Measurements from ENCODE around the gene BLCAP.
"Not testable (repeated sequence)": the region's sequence is repeated elsewhere in the genome, so short reads cannot be mapped to it uniquely, and the experiment has no call there.

The BLCAP gene

DNA sequence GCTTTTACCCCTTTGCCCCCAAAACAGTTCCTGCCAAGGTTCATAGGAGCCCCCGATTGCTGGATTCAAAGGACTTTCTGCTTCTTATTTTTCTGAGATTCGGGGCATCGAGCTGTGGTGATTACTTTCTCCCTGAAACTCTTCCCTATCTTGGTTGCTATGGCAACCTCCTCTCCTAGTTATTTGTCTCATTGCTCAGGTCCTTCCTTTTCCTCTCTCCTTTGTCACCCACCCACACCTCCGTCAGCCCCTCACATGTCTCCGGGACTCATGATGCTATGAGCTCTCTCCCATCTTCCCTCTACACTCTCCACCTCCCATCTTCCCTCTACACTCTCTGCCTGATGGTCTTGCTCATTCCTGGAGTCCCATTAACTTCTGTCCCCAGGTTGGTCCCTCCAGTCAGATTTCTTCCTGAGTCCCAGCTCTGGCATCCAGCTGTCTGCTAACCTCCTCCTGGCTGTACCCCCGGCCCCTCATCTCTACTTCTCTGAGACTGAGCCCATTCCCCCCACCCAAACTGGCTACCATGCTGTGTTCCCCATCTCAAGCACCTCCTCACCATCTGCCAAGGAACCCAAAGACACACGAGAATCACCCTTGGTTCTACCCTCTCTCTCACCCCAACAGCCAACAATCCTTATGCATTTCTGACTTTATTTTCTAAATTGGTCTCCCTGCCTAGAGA is 36.9 kb downstream of the BLCAP start:
- no peak for DNase-seq (ENCODE audit: low read depth in 1 of 2, low spot score in 1 of 2)

DNA sequence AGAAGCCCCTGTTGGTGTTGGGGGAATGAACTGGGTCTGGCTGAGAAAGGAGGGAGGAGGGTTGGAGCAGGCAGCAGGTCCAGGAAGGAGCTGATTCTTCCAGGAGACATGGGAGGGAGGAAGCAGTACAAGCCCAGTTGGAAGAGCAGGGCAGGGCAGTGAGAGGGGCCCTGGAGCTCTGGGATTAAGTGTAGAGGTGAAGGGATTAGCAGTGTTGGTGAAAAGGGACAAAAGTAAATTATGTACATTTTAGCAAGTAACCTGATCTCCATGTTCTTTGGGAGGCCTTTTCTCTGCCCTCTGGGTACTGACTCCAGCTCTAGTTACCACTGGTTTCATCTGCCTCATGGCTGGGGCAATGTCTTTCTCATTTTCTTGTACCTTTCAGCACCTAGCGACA is 41.5 kb downstream of the BLCAP start:
- not testable (repeated sequence) for DNase-seq (ENCODE audit: low read depth in 1 of 2, low spot score in 1 of 2)

DNA sequence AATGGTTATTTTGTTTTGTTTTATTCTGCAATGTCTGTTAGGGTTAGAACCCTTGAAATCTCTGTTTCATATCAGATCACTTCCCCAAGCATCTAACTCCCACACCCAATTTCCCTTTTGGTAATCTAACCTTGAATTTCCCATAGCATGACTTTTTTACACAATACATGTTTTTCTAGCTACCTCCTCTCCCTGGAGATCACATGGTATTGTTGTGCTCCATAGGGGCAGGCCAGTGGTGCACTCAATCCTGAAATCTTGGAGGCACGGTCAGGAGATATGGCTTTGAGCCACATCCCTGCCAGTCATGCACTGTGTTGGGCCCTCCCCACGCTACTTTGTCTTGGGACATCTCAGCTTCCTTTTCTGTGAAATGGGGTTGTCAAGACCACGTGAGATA is 43.3 kb downstream of the BLCAP start:
- DNase-seq (ENCODE audit: low read depth in 1 of 2, low spot score in 1 of 2) = no peak

DNA sequence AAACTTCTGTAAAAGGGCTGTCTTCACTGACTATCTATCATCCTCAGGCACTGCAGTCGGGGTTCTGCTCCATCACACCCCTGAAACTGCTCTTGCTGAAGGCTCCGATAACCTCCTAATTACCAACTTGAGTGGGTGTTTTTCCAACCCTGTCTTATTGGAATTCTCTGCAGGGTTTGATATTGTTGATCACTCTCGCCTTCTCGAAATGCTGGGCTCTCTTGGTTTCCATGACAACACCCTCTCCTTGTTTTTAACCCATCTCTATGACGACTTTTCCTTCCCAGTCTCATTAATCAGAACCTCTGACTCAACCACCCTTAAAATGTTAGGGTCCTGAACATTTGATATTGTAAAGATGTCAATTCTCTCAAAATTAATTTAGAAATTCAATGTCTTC is 46.1 kb downstream of the BLCAP start:
- DNase-seq (ENCODE audit: low read depth in 1 of 2, low spot score in 1 of 2) = no peak

DNA sequence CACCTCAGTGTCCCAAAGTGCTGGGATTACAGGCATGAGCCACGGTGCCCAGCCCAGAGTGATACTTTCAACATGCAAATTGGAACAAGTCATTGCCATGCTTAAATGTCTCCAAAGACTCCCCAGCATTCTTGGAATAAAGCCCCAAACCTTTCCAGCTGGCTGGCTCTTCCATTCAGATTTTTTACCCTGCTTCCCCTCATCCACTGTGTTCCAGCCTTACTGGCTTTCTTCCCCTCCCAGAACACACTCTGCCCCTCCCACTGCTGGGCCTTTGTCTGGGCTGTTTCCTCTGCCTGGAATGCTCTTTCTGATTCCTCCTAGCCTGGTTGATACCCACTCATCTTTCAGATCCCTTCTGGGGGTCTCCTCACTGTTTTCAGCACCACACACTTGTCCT is 46.8 kb downstream of the BLCAP start:
- DNase-seq (ENCODE audit: low read depth in 1 of 2, low spot score in 1 of 2) = no peak

DNA sequence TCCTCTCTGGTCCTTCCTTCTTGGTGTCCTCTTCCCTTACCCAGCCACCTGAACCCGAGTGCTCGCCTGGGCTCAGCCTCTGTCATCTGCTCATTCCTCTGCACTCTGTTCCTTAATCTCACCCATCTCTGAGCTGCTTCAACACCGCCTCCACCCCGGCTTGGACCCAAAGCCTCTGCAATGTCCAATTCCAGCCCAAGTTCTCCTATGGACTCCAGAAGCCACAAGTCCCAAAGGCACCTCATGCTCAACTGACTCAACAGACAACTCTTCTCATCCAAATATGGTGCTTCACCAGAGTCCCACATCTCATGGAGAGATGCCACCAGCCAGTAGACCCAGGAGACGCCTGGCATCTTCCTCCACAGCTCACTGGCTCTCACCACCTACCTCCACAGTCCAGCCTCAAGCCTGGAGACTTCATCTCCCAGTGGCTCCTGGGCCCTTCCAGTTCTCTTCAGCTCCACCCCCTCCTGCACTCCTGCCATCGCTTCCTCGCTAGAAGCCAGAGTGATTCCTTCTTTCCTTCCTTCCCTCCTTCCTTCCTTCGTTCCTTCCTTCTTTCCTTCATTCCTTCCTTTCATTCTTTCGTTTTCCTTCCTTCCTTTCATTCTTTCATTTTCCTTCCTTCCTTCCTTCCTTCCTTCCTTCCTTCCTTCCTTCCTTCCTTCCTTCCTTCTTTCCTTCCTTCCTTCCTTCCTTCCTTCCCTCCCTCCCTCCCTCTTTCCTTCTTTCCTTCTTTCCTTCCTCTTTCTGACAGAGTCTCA is 47.6 kb downstream of the BLCAP start:
- no peak for DNase-seq (ENCODE audit: low read depth in 1 of 2, low spot score in 1 of 2)

DNA sequence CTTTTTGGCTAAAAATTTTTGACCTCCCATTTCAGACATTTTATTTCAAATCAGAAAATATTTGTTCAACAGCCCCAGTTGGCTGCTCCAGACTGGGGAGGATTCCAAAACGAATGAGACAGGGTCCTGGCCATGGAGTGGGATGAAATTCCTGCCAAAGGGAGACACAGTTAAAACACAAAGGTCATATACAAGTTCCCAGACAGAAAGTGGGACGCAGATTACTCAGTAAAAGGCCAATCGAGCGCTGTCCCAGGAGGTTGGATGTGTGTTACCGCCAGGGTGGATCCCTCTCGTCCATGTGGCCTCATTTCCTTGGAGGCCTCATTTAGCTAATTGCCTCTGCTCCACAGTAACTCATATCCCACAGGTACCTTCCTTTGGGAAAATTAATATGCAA is 48.4 kb downstream of the BLCAP start:
- DNase-seq (ENCODE audit: low read depth in 1 of 2, low spot score in 1 of 2) = no peak

DNA sequence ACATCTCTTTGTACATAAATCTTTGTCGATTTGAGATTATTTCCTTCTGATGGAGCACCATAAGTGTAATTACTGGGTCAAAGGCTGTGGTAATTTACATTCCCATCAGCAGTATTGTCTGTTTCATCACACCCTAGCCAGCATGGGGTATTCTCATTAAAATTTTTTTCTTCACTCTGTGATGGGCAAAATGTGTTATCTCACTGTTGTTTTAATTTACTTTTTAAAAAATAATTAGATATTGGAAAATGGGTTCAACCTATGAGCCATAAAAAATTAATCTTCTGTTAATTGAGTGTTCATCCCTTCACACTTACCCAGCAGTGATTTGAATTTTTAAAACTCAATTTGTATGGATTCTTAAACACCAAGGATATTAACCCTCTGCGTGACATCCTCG is 50.6 kb downstream of the BLCAP start:
- no peak for DNase-seq (ENCODE audit: low read depth in 1 of 2, low spot score in 1 of 2)

DNA sequence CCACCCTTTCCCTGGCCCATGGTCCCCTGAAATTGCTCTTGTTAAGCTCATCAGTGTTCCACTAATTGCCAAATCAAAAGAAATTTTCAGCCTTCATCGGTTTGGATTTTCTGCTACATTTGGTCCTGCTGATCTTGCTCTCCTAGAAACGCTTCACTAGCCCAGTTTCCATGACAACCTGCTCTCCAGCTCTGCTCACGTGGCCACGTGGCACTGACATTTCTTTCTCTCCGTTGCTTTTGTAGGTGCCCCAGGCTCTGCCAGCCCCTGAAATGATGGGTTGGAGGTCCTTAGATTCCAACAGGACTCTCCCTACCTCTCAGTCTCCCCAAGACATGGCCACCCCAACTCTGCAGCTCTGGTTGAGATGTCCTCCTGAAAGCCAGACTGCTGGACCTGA is 52.4 kb downstream of the BLCAP start:
- no peak for DNase-seq (ENCODE audit: low read depth in 1 of 2, low spot score in 1 of 2)

DNA sequence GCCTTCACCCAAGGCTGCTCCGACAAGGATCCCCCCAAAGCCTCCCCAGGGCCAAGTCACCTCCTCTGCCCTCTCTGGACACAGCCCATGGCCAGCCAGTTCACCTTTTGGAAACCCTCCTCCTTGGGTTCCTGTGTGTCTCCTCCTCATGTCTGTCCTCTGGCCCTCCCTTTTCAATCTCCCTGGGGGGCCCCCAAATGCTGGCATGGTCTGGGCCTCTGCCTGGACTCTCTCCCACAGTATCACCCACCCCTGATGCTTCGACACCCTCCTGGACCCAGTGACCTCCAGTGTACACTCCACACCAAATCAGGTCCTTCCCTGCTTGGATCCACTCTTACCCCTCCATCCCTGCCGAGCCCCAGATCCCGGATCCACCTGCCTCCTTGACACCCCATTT is 53.3 kb downstream of the BLCAP start:
- DNase-seq (ENCODE audit: low read depth in 1 of 2, low spot score in 1 of 2) = no peak

DNA sequence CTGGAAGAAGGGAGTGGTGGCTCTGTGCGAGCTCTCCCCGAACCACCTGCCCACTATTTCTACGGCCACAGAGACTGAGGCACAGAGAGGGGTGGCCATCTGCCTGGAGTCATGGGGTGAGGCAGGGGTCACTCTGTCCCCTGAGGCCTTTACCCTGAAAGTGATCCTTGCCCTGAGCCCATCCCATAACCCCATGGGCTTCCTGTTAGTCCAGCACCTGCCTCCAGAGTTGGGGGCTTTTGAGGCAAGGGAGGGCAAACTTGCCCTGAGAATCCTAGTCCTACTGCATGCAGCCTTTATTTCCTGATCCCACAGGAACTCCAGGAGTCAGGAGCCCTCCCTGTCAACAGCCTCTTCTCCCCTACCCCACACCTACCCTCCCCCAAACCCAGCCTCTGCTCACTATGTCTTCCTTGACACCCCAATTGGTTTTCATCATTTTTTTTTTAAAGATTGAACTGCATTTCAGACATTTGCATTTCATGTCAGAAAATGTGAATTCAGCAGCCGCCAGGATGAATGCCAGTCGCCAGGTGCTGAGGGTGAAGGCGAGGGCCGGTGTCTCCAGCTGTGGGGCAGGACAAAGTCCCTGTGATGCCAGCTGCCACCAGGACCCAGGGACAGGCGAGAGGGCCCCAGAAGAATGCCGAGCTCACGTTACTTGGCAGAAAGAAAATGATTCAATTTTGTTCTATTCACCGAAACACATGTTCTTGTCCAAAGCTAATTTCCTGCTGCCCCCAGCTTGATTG is 54.3 kb downstream of the BLCAP start:
- DNase-seq (ENCODE audit: low read depth in 1 of 2, low spot score in 1 of 2) = no peak

DNA sequence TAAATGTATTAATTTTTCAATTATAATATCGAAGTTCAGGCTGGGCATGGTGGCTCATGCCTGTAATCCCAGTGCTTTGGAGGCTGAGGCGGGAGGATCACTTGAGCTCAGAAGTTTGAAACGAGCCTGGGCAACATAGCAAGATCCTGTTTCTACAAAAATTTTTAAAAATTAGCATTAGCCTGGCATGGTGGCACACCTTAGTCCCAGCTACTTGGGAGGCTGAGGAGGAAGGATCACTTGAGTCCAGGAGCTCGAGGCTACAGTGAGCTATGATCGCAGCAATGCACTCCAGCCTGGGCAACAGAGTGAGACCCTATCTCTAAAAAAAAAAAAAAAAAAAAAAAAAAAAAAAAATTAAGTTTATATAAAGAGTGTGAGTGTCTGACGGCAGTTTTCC is 55.2 kb downstream of the BLCAP start:
- not testable (repeated sequence) for DNase-seq (ENCODE audit: low read depth in 1 of 2, low spot score in 1 of 2)

DNA sequence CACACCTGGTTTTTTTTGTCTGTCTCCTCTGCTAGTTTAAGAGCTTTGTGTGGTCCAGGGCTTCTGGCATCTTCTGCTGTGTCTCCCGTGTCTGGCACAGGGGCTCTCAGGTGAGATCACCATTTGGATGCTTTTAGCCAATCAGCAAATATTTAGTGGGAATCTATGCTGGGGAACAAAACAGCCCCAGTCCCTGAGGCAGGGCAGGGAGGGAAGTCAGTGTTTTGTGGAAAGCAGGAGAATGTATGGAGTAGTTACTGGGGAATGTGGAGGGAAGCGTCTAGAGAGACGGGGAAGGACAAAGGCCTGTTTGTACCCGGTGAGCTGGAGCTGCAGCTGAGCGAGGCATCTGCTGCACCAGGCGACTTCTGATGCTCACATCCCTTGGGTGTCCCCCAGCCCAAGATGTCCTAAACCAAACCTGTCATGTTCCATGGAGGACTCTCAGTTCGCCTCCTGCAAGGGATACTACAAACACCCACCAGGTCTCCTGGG is 55.9 kb downstream of the BLCAP start:
- DNase-seq (ENCODE audit: low read depth in 1 of 2, low spot score in 1 of 2) = no peak

DNA sequence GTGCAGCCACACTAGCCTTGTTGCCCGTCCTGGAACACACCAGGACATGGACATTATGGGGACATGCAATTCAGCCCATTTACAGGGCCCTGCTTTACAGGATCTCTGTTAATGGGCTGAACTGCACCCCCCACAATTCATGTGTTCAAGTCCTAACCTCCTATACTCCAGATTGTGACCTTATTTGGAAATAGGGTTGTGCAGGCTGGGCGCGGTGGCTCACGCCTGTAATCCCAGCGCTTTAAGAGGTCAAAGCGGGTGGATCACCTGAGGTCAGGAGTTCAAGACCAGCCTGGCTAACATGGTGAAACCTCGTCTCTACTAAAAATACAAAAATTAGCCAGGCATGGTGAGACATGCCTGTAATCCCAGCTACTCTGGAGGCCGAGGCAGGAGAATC is 57.5 kb downstream of the BLCAP start:
- not testable (repeated sequence) for DNase-seq (ENCODE audit: low read depth in 1 of 2, low spot score in 1 of 2)

DNA sequence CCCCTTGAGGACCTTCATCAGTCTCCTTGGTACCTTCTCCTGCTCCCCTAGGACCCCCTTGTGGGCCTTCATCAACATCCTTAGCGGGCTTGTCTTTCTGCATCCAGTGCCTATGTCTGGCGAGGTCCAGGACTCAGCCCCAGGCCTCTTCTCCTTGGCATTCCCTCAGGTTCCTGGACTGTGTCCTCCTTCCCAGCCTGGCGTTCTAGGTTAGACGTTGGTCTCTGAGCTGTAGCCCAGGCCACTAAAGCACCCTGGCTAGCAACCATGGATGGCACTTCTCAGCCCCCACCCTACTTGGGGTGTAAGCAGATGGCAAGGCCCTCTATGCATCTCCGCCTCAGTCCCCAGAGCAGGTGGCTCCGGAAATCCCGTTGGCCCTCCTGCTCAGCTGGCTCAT is 58.1 kb downstream of the BLCAP start:
- DNase-seq (ENCODE audit: low read depth in 1 of 2, low spot score in 1 of 2) = no peak

DNA sequence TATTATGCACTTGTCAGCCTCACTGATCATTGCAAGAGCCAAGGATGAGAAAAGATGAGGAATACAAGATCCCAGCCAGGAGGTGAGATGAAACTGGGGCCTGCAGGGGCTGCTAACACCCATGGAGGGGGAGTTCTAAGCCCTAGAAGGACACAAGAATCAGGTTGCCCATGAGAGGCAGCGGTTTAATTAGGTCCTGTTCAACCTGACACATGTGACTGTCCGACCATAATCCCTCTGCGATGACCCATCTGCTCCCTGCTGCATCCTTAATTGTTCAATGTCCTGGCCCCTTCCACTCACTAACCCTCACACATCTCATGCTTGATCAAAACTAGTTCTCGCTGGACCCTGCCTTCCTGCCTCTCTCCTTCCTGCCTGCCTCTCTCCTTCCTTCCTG is 58.8 kb downstream of the BLCAP start:
- DNase-seq (ENCODE audit: low read depth in 1 of 2, low spot score in 1 of 2) = no peak
